HG03342 (cell line): ENCODE measurements around the gene TBC1D2.
A peak's percentile ranks its signal among the peaks of the same experiment; 100 is the strongest.
"Not testable (repeated sequence)": the region's sequence is repeated elsewhere in the genome, so short reads cannot be mapped to it uniquely, and the experiment has no call there.

Experiments used
- ATAC-seq: cut with Tn5 transposase; IDR thresholded peaks from one replicate; pipeline ENCODE4 v1.9.1; 2021; ENCODE audit warnings: mild to moderate bottlenecking, moderate library complexity; ENCODE audit not compliant: unreplicated experiment

TBC1D2 gene, protein sequence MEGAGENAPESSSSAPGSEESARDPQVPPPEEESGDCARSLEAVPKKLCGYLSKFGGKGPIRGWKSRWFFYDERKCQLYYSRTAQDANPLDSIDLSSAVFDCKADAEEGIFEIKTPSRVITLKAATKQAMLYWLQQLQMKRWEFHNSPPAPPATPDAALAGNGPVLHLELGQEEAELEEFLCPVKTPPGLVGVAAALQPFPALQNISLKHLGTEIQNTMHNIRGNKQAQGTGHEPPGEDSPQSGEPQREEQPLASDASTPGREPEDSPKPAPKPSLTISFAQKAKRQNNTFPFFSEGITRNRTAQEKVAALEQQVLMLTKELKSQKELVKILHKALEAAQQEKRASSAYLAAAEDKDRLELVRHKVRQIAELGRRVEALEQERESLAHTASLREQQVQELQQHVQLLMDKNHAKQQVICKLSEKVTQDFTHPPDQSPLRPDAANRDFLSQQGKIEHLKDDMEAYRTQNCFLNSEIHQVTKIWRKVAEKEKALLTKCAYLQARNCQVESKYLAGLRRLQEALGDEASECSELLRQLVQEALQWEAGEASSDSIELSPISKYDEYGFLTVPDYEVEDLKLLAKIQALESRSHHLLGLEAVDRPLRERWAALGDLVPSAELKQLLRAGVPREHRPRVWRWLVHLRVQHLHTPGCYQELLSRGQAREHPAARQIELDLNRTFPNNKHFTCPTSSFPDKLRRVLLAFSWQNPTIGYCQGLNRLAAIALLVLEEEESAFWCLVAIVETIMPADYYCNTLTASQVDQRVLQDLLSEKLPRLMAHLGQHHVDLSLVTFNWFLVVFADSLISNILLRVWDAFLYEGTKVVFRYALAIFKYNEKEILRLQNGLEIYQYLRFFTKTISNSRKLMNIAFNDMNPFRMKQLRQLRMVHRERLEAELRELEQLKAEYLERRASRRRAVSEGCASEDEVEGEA

DNA sequence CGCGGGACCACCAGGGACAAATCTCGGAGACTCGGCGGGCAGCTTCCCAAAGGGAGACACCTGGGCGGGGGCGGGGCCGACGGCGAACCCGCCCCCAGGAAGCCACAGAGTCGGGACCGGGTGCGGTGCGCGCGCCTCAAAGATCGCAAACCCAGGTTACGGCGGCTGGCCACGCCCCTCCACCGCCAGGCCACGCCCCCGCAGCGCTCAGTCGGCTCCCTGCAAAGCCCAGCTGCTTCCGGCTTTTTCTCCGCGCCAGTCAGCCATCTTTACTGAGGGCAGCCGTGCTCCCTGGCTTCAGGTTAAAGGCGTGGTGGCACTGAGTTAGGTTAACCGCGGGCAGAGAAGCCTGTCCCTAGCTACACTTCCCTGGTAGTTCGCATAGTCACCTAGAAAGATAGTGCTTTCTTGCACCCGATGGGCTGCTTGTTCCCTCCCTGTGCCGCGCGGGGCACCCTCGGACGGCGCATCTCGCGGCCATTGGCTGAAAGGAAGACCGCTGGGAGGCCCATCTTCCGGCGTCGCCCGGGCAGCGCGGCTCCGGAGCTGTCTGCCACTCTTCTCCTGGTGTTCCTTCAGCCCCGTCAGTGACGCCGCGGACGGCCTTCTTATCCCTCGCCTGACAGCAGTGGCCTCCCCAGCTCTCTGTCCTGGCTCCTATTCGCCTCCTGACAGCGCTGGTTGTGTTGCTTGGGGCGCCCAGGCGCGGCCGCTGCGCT lies at the start of gene TBC1D2:
TBC1D2 (minus strand) TSS at position 72 of the 719 bp plus-strand sequence. CDS start 108 bp downstream, outside the sequence.
- ATAC-seq = peak; percentile 90

DNA sequence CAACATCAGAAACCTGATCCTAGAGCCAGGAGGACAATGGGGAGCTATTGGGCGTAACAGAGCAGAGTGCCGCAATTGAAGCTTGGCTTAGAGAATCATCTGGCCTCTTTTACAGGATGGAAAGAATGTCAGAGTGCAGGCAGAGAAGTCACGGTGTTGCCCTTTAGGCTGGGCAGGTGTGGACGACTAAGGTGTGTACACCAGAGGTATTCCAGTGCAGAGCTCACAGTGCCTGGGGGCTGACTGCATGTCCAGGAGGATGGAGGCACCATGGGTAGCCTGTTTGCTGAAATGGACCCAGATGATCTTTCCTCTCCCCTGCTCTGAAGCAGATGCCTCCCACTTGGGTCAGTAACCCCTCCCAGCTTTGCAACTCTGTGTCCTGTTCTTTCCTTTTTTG lies 48.9 kb upstream of the TBC1D2 start:
- ATAC-seq = no peak

DNA sequence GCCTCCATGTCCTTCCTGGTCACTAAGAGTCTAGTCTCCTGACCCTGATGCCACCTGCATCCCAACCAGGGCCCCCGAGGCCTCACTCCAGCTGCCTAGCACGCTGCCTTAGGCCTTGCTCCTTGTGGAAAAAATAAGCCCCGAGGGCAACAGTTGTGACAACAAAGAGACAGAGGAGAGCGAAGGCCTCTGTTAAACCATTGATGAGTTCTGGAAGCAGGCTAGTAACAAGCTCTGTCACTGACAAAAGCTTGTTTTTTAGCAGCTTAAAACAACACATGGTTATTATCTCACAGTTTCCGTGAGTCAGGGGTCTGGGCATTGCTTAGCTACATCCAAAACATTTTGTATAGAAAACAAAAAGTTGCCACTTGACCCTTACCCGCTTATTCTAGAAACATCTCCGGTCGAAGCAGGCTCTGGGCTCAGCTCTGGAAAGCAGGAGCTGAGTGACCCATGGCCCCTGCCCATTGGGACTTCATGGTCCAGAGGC lies 48.2 kb upstream of the TBC1D2 start:
- no peak for ATAC-seq

DNA sequence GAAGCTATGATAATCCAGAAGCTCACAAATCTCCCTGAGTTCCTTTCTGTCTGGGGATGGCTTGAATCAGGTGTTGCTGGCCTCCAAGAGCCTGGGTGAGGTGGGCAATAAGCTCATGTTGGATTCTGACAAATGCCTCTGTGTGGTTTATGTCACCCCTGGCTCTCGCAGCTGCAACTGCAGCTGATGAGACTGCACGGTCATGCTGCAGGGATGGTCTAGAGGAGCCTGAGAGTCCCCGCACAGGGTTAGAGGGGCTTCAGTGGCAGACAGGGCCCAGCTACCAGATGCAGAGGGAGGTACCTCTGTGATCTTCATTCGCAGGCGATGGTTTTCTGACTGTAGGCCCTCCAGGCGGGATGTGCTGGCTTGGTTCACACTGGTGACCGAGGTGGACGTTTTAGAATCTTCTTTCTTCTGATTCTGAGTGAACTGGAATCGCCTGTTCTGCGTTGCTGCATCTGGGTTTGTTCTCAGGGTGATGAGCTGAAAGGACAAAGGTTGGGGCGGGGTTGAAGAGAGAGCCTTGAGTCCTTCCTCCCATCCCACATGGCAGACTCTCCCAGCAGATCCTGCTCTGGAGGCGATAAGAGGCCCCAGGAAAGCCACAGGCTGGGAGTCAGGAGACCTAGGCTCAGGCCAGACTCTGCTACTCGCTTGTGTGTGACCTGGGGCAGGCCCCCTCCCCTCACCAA lies 47.6 kb upstream of the TBC1D2 start:
- ATAC-seq = no peak

DNA sequence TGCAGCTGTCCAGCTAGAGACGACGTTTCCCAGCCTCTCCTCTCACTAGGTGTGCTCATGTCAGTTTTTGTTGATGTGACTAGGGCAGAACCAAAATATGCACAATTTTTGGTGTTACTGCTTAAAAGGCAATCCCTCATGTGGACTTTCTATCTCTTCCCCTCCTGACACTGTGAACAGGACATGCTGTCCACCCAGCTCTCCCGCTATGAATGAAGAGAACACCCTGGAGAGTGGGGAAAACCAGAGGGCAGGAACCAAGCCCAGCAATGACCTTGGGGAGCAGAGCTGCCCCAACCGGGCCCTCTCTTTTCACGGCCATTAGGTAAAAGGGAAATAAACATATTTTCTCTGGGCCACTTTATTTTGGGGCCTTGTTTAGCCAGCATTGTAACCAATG lies 46.7 kb upstream of the TBC1D2 start:
- ATAC-seq = no peak

DNA sequence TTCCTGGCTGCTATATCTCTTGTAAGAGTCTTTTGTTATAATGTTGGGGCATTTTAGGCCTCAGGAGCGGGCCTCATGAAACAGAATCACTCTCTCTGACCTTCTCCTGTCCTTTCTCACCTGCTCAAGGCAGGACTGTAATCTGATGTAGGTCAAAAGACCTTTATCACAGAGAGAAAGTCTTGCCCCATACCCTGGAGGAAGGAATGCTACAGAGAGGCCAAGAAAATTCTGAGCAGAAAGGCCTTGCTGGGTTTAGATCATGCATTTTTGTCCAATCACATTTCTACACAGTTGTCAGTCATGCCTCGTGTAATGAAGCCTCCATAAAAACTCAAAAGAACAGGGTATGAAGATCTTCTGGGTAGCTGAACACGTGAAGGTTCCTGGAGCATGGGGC lies 45.2 kb upstream of the TBC1D2 start:
- no peak for ATAC-seq

DNA sequence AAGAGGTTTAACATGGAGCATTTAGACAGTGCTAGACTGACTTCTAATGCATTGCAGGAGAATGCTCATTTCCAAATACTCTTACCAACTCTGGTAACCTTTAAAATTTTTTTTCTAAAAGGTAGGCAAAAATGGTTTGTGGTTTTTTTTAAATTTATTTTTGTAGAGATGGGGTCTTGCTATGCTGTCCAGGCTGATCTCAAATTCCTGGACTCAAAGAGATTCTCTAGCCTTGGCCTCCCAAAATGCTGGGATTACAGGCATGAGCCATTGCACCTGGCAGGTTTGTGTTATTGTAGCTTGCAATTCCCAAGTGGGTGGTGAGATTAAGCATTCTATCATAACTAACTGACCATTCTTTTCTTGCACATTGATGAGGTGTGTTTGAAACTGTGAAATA lies 43.0 kb upstream of the TBC1D2 start:
- ATAC-seq = no peak

DNA sequence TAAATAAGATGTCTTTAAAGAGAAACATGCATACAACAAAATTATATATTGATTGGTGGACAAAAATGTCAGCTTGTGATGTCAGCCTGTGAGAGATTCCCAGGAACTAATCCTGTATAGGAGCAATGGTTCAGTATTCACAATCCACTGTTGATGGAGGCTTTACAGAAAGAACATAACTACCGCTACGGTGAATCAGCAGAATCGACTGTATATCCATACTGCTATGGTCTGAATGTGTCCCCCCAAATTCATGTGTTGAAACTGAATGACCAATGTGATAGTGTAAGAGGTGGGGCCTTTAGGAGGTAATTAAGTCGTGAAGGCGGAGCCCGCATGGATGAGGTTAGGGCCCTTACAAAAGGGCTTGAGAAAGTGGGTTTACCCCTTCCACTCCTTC lies 40.4 kb upstream of the TBC1D2 start:
- no peak for ATAC-seq

DNA sequence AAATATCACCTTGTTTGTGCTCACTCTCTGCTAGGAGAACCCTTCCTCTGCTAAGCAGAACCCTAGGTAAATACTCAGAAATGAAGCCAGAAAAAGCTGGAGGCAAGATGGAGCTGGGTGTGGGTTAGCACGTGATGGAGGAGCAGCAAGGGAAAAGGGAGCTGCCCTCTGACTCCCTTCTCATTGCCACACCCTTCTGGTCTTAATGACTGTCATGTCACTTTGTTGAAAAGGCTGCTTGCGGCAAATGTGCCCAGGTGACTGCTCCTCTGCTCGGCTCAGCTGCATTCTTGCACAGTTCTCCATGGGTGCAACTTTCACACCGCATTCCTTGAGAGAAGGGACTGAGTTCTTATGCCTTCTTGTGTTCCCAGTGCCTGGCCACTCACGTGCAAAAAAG lies 36.4 kb upstream of the TBC1D2 start:
- no peak for ATAC-seq

DNA sequence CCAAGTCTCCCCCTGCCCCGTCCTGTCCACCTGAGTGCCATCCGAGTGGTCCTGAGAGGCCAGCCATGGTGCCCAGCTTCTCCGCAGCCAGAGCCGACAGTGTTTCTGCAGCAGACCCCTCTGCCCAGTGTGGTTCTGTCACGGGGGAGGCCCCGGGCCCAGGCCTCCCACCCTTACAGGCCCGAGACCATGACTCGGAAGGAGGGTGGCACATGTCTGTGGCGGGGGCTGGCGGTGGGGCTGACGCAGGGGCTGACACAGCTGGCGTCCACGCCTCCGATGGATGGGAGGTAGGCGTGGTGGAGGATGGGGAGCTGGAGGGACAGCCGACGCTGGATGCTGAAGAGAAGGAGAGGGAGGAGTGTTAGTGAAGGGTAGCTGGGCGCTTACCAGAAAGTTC lies 35.0 kb upstream of the TBC1D2 start:
- ATAC-seq = no peak

DNA sequence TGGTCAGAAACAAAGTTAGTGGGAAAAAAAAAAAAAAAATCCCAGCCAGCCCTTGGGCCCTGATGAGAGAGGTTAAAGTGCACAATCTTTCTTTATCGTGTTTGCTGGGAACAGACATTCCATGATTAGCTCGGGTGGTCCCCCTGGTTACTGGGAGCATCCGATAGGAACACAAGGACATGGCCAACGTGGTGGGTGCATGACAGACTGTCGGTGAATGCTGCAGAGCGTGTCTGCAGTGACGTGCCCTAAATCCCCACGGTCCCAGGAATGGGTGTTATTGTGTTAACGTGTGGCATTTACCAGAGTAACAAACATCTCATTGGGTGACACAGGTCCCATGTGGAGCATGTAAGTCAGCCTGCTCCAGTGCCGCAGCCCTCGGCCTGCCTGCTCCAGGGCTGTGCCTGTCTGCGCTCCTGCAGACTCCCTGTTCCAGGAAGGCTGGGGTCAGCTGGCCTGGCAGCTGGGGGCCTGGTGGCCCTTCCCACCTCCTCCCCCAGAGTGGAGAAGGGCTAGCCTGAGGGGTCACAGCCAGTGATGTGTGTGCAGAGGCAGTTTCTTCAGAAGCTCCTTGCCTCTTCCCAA lies 34.3 kb upstream of the TBC1D2 start:
- no peak for ATAC-seq

DNA sequence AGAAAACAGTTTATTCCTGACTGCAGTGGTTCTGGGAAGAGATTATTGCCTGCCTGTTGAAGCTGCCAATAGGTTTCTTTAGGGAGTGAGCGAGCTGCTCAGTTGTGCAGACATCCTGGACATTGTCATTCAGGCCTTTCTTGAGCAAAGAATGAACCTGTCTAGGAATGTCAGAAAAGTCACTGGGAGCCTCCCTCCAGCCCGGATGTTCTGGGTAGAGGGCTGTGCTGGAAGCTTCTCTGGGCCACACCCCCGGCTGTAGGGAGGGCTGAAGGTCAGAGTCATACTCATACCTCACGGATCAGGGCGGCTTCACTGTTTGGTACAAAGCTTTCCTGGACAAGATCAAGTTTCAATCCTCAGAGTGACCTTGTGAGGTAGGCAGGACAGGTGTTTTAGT lies 33.4 kb upstream of the TBC1D2 start:
- no peak for ATAC-seq

DNA sequence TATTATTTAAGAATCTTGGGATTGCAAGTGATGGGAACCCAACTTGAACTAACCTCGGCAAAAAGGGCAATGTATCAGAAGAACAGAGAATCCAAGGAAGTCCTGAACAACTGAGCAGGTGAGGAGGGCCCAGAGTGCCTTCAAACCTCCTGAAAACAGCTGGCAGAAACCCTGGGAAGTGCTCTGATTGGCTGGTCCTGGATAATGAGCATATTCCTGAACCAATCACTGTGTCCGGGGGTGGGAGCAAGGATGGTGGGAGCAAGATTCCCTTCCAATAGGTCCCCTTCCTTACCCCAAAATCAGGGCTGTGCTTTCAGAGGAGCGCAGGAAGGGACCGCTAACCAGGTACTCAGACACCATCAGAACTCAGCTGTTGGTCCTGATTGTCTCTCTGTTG lies 31.9 kb upstream of the TBC1D2 start:
- no peak for ATAC-seq

DNA sequence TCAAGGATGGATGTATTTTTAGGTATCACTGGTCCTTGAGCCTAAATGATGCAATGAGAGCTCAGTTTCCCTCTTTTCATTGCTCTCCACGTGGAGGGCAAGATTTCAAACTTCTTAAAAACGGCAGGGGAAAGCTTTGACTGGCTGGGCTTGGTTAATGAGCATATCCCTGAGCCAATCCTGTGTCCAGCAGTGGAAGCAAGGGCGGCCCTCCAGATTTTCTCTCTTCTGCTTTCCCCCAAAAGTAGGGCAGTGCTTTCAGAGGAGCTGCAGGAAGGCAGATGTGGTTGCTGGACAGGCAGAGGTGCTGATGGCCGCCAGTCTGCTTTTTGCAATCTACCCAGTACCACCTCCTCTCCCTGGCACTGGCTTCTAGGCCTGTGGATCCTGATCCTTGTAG lies 30.0 kb upstream of the TBC1D2 start:
- no peak for ATAC-seq

DNA sequence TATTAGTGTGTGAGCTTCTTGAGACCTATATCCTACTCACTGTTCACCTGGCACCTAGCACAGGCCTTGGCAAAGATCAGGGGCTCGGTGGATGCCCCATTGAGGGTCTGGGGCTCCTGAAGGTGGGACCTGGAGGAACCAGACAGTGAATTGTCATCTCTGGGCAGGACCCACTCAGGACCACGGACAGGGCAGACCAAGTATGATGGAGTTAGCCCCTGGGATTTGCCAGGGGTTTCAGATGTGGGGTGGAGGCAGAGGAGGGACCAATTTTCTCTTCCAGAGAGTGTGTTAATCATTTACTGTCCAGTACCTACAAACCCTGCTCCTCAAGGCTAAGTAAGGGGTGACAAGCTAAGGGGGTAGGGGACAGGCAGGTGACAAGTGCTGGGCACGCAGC lies 29.3 kb upstream of the TBC1D2 start:
- ATAC-seq = no peak

DNA sequence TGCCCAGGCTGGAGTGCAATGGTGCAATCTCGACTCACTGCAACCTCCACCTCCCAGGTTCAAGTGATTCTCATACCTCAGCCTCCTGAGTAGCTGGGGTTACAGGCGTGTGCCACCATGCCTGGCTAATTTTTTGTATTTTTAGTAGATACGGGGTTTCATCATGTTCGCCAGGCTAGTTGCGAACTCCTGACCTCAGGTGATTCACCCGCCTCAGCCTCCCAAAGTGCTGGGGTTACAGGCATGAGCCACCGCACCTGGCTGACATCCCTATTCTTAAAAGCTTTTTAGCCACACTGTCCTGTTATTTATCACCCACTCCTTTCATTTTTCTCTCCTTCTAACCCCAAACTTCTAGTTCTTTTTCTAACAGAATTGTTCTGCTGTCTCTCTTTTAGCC lies 27.7 kb upstream of the TBC1D2 start:
- not testable (repeated sequence) for ATAC-seq

DNA sequence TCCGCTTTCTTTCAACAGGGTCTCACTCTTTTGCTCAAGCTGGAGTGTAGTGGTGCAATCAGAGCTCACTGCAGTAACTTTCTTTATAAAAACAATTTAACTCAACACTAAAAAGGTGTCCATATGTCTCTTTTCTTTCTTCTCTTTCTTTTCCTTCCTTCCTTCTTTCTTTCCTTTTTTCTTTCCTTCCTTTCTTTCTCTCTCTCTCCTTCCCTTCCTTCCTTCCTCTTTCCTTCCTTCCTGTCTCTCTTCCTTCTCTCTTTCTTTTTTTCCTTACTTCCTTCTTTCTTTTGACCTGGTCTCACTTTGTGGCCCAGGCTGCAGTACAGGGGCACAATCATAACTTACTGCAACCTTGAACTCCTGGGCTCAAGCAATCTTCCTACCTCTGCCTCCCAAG lies 25.8 kb upstream of the TBC1D2 start:
- no peak for ATAC-seq

DNA sequence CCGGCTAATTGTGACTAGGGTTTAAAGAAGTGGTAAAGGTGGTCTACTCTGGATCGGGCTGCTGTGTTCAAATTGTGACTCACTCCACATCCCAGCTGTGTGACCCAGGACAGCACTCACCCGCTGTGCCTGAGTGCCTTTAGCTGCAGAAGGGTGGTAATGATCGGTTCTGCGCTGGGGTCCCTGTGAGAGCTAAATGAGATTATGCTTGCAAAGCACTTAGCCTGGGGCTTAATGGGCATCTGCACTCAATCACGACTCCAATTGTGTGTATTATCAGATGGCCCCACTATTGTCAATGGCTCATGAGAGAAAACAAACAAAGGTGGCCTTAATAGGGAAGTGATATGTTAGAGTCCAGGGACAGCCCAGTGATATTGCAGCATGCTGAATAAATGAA lies 25.1 kb upstream of the TBC1D2 start:
- no peak for ATAC-seq

DNA sequence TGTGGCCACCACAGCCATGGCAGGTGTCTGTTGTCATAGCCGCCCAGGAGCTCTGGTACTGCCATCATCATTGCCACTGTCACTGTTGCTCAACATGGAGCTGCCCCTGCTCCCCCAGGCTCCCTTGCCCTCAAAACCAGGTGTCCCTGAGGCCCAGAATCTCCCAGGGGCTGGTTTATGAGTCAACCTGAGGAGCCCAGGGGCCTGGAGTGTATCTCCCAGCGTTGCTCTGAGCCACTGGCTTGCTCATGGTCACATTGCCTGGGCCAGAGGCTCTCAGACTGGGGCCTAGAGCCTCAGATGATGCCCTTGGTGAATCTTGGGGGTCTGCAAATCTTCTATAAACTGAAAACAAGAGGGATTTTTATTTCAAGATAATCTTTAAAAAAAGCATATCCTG lies 24.7 kb upstream of the TBC1D2 start:
- no peak for ATAC-seq

DNA sequence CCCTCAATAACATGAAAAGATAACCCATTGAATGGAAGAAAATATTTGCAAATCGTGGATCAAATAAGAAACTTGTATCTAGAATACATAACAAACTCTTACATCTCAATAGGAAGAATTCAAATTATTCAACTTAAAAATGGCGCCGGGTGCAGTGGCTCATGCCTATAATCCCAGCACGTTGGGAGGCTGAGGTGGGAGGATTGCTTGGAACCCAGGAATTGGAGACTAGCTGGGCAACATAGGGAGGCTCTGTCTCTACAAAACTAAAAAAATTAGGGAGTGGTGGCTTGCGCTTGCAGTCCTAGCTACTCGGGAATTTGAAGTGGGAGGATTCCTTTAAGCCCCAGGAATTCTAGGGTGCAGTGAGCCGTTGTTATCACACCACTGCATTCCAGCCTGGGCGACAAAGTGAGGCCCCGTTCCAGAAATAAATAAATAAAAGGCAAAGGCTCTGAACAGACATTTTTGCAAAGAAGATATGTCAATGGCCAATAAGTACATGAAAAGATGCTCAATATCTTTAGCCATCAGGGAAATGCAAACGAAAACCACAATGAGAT lies 21.5 kb upstream of the TBC1D2 start:
- no peak for ATAC-seq
